NOMO-1 (cell line): ENCODE results near the gene SDCCAG8.
A peak's percentile ranks its signal among the peaks of the same experiment; 100 is the strongest.

Experiments used
- DNase-seq, 2 experiments: peaks; one replicate each; lab custom pipeline; 2025; ENCODE audit not compliant: unreplicated experiment in 2 of 2; lab: John Stamatoyannopoulos, UW

Gene SDCCAG8

GRCh38 chr1:243447844-243448243, 192.0 kb downstream of the SDCCAG8 start:
- no peak for DNase-seq

- DNase-seq, result no peak
Observed at GRCh38 chr1:243449373-243449772, 193.5 kb downstream of the SDCCAG8 start.

GRCh38 chr1:243452092-243452491, 196.3 kb downstream of the SDCCAG8 start:
- peak; percentile 63 to 84 for DNase-seq

- DNase-seq, result no peak
Observed at GRCh38 chr1:243454328-243454997, 198.6 kb downstream of the SDCCAG8 start.

- DNase-seq, result no peak
Observed at GRCh38 chr1:243455760-243456651, 200.2 kb downstream of the SDCCAG8 start.

- no peak for DNase-seq
Observed at GRCh38 chr1:243457363-243457982, 201.6 kb downstream of the SDCCAG8 start.

GRCh38 chr1:243459059-243459458, 203.2 kb downstream of the SDCCAG8 start:
- DNase-seq, result peak; percentile 26 to 70

- DNase-seq, result no peak
Observed at GRCh38 chr1:243461700-243462099, 205.9 kb downstream of the SDCCAG8 start.

- no peak for DNase-seq
Observed at GRCh38 chr1:243462929-243463697, 207.3 kb downstream of the SDCCAG8 start.

GRCh38 chr1:243465081-243465480, 209.2 kb downstream of the SDCCAG8 start:
- no peak for DNase-seq

GRCh38 chr1:243465738-243466137, 209.9 kb downstream of the SDCCAG8 start:
- no peak for DNase-seq

GRCh38 chr1:243469497-243469896, 213.7 kb downstream of the SDCCAG8 start:
- no peak for DNase-seq

GRCh38 chr1:243470502-243470901, 214.7 kb downstream of the SDCCAG8 start:
- no peak for DNase-seq

- peak; percentile 76 to 83 for DNase-seq
Observed at GRCh38 chr1:243471026-243471685, 215.3 kb downstream of the SDCCAG8 start.

- DNase-seq, result peak; percentile 66 to 88
Observed at GRCh38 chr1:243471754-243472745, 216.2 kb downstream of the SDCCAG8 start.

- peak in 1 of 2 experiments; percentile 41 for DNase-seq
Observed at GRCh38 chr1:243473227-243474135, 217.6 kb downstream of the SDCCAG8 start.

- DNase-seq, result no peak
Observed at GRCh38 chr1:243474136-243474881, 218.5 kb downstream of the SDCCAG8 start.
